Ramos (cell line): ENCODE data around the gene MPZ.
"Not testable (repeated sequence)": the region's sequence is repeated elsewhere in the genome, so short reads cannot be mapped to it uniquely, and the experiment has no call there.

ENCODE experiments used
- in situ Hi-C: fragments of 300-500 bp; cut with MboI; formaldehyde crosslinking; loops from one replicate; pipeline ENCODE4 v1.14.3; 2022; ENCODE audit warnings: low sequenced_read_pairs; ENCODE audit not compliant: unreplicated experiment

Gene MPZ

DNA sequence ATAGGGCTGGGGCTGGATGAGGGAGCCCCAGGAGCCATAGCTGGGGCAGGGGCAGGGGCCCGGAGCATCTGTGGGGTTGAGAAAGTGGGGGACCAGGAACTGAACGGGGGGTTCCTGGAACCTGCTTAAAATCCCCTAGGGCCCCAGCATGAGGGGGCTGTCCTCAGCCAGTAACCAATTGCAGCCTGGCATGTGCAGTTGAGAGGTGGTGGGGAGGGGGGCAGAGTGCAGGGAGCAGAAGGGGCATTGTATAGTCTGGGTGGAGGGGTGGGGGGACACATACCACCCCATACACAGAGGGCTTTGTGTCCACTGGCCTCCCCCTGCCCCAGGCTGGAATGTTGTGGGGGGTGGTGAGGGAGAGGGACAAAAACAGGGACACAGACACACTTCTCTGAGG is at the start of gene MPZ:
MPZ (minus strand) TSS at position 101 of the 400 bp plus-strand sequence; CDS start at position 38, 63 bp downstream.
- in situ Hi-C loops = no loop called here

DNA sequence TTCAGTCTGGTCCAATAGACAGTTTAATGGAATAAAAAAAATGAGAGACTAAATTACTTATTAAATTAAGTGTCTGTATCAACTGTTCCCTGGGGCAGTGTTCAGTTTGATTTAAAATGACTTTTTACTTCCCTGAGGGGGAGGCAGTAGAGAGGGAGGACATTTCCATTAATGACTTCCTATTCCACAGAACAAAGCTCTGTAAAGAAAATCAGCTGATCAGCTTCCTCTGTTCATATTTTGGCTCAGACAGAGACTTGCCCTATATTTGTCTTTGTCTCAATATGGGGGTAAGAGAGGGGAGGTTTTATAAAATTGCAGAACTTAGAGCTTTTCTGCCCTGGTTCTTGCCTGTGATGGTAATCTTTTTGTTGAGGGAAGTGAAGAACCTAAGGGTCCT is 49.5 kb upstream of the MPZ start:
- in situ Hi-C loops = no loop called here

DNA sequence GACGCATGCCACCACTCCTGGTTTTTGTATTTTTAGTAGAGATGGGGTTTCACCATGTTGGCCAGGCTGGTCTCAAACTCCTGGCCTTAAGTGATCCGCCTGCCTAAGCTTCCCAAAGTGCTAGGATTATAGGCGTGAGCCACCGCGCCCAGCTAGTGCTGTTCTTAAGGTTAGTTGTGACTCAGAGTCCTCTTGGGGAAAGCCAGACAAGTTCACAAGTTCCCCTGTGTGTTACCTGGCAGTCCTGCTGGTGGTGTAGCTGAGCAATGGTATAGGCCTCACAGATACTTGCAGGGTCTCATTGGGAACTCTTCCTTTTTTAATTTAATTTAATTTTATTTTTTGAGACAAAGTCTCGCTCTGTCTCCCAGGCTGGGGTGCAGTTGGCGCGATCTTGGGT is 47.3 kb upstream of the MPZ start:
- in situ Hi-C loops = no loop called here

DNA sequence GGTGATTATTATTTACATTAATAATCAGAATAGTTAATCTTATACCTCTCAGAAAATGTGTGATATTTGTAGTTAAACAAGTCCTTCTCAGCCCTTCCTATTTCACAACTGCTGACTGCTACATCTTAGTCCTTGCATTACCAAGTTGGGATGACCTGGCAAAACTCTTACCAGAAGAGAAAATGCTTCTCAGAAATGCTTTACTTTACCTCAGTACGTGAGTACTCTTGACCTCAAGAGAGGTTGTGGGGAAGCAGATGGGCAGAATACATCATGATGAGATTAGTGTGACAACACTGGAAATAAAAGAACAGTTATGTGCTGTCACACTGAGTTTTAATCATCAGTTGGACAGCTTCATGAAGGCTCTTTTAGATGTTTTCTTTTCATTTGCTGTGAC is 41.7 kb upstream of the MPZ start:
- in situ Hi-C loops = no loop called here

DNA sequence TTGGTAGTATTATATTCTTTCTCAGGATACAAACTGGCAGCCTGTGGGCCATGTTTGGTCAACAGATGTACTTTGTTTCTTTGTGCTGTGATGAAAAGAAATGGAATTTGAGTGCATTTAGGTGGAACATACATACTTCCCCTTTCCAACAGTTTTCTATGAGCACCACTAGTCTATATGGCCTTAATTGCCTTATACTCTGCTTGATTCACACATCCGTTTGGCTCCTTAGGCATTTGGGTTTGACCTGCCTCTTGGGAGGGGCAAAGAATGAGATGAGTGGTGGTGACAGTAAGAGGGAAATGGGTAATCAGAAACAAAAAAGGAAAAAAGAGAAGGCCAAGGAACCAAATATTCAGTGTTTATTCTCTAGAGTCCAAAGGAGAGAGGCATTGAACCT is 40.9 kb upstream of the MPZ start:
- in situ Hi-C loops = no loop called here

DNA sequence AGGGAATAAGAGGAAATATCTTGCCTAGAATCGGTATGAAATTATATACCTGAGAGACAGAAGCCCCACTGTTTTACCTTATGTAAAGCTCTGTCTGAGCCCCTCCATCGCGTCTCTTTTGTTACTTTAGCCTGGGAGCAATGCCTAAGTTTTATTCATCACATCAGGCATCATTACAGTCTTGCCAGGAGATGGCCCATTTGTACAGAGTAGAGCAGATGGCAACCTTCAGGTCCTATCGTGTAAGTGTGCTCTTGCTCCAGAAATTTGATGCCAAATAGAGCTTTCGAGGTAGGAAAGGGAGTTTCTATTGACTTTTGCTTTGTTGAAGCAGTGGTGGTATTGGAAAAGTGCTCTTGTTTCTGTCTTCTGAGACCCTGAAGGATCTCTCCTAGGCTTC is 33.1 kb upstream of the MPZ start:
- in situ Hi-C loops = no loop called here

DNA sequence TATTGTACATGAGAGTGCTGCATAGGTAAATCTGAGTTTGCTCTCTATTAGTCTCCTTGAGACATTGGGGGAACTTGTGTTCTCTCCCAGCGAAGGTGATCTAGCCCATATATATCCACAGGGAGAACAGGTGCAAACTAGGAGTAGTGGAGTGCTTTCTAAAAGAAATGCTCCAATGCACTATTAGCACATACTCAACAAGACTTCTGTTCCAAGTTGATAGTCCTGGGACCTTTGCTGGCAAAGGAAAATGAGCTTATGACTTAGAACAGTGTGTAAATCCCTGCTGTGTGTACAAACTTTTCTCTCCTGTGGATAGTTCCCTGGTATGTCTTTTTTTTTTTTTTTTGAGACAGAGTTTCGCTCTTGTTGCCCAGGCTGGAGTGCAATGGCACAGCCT is 32.4 kb upstream of the MPZ start:
- in situ Hi-C loops = no loop called here

DNA sequence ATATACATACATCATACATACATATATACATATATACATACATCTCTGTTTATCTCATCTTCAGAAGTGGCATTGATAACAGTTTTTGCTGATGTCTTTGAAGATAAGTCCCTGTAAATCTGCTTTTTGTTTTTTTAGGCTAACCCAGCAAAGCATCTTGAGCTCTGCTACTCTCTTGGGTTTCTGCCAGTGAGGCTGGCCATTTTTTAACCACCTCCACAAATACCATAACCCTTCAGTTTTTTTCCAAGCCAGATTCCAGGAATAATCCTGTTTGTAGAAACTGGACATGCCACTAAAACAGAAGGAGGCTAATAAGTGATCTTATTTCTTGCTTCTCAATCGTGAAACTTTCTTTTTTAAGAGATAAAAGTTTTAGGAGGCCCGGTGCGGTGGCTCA is 26.0 kb upstream of the MPZ start:
- in situ Hi-C loops = no loop called here

DNA sequence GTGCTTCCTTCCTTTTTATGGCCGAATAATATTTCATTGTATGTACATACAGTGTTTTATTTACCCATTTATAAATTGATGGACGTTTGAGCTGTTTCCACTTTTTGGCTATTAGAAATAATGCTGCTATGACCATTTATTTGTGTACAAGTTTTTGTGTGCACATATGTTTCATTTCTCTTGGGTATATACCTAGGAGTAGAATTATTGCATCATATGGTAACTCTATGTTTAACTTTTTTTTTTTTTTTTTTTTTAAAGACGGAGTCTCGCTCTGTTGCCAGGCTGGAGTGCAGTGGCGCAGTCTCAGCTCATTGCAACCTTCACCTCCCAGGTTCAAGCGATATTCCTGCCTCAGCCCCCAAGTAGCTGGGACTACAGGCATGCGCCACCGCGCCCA is 23.4 kb upstream of the MPZ start:
- in situ Hi-C loops = no loop called here

DNA sequence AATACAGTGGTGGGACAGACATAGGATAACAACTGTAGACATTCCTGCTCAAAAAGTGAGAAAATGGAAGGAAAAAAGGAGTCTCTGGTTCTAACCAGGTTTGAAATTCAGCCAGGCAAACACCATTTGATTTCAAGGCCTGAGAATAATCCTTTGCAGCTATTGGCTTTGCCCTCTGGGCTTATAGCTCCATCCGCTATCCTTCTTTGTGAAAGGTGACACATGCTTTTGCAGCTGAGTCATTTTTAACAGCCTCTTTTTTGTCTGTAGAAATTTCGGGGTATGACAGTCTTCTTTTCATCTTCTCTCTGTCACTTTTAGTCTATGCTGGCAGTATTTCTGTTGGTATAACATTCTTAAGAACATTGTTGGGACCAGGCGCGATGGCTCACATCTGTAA is 20.6 kb upstream of the MPZ start:
- in situ Hi-C loops = no loop called here

DNA sequence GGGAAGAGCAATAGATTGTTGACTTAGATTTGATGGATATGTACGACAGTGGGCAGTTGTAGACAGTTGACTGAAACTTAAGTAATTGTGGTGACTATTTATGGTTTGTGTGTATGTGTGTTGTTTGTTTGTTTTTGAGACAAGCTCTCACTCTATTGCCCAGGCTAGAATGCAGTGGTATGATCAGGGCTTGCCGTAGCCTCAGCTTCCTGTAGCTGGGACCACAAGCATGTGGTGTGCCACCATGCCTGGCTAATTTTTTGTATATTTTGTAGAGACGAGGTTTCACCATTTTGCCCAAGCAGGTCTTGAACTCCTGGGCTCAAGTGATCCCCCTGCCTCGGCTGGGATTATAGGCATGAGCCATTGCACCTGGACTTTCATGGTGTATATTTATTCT is 14.3 kb upstream of the MPZ start:
- in situ Hi-C loops = no loop called here

DNA sequence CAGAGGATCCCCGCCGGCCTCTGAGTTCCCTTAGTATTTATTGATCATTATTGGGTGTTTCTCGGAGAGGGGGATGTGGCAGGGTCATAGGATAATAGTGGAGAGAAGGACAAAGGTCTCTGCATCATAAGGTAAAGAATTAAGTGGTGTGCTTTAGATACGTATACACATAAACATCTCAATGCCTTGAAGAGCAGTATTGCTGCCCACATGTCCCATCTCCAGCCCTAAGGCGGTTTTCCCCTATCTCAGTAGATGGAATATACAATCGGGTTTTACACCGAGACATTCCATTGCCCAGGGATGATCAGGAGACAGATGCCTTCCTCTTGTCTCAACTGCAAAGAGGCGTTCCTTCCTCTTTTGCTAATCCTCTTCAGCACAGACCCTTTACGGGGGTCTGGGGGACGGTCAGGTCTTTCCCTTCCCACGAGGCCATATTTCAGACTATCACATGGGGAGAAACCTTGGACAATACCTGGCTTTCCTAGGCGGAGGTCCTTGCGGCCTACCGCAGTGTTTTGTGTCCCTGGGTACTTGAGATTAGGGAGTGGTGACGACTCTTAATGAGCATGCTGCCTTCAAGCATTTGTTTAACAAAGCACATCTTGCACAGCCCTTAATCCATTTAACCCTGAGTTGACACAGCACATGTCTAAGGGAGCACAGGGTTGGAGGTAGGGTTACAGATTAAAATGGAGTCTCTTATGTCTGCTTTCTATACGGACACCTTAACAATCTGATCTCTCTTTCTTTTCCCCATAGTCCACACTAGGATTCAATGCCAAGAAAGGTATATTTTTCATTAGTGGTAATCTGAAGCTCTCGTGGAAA is 6.3 kb upstream of the MPZ start:
- in situ Hi-C loops = not testable (repeated sequence)

DNA sequence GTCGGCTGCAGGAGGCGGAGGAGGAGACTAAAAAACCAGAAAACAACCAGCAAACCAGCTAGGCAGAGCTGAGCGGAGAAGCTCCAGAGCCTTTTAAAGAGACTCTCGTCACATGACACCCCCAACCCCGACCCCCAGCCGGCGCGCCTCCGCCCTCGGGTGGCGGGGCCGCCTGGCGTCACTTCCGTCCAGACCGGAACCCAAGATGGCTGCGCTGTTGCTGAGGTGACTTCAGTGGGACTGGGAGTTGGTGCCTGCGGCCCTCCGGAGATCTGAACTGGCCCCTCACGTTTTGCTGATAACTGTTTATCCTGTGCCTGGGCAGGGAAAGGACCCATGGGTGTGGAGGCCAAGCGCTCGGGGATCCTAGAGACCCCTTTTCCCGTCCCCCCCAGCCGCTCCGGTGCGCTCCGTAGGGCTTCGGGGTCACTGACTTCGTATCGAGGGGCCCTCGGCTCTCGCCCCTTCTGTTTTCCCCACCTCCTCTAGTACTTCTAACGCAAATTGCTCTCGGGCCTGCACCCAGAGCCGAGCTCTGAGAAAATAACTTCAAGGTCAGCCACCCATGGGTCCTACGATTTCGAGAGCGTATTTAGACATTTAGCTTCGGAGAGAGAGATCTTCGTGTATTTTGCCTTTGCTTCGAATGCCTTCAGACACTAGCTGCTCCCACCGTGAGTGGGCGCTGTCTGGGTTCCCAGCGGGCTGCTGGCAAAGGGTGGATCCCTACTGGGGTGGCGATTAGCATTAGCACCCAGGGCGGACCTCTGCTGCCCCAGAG is 4.6 kb upstream of the MPZ start, which contains the start of gene SDHC:
SDHC (plus strand) TSS at position 181 of the 781 bp plus-strand sequence; CDS start at position 206, 25 bp downstream.
- in situ Hi-C loops = no loop called here

DNA sequence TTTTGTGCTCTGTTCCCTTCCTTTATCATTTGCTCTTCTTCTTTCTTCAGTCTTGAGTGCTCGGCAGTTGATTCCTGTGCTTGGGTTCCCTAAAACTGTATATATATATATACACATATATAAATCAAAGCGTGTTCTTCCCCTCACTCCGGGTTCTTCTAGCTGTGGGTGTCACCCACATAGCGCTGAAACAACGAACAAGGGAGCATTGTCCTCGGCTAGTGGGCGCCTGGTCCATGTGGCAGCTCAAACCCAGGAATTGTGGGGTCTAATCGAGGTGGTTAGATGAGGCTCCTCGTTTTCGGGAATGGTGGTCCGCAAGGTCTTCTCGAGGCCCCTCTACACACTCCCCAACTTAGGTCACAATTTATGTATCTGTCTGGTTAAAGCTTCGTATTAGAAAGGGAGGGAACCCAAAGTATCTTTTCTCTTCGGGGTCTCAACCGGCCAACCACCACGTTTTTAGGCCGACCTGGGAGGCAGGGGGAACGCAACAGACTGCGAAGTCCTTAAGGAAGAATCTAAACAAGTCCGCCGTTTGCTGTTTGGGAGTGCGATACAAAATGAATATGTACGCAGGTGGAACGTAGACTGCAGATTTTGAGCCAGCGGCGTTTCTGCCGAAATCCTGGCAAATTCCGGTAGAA is 3.9 kb upstream of the MPZ start:
- in situ Hi-C loops = no loop called here

DNA sequence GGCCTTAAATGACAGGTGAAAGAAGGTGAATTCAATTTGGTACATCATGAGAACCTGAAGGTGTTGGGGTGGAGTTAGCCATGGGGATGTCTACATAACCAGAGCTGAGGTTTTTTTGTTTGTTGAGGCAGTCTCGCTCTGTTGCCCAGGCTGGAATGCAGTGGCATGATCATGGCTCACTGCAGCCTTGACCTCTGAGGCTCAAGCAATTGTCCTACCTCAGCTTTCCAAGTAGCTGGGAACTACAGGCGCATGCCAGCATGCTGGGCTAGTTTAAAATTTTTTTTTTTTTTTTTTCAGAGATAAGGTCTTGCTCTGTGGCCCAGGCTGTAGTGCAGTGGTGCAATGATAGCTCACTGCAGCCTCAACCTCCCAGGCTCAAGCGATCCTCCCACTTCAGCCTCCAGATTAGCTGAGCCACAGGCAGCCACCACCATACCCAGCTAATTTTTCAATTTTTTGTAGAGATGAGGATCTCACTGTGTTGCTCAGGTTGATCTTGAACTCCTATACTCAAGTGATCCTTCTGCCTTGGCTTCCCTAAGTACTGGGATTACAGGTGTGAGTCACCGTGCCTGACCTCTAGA is 1.9 kb upstream of the MPZ start:
- in situ Hi-C loops = no loop called here

DNA sequence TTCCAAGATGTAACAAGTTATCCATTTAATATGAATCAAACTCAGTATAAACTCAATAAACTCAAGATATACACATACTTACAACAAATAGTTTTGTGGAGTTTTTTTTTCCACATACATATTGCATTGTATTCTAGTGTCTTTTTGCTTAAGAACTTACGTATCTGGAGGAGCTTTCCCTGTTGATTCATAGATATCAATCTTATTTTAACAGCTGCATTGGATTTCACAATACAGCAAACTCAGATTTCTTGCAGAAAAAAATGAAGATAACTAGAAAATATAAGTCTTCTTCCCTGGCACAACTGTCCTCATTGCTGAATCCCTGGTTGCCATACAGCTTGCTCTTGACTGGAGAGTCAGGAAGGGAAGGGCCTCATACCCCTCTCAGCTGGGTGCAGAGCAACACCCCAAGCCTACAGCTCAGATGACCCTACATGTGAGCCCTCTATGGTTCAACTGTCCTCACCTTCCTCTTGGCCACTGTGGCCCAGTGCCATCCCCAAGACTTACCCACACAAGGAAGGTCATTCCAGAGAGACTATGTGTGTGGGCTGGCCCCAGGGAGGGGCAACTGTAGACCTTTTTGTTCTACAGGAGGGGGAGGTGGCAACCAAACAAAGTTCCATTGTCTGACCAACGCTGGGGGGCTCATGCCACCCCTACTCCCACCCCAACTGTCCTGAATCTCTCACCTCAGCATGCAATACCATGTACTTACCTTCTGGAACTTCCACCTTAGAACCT is 1.7 kb downstream of the MPZ start:
- in situ Hi-C loops = no loop called here

DNA sequence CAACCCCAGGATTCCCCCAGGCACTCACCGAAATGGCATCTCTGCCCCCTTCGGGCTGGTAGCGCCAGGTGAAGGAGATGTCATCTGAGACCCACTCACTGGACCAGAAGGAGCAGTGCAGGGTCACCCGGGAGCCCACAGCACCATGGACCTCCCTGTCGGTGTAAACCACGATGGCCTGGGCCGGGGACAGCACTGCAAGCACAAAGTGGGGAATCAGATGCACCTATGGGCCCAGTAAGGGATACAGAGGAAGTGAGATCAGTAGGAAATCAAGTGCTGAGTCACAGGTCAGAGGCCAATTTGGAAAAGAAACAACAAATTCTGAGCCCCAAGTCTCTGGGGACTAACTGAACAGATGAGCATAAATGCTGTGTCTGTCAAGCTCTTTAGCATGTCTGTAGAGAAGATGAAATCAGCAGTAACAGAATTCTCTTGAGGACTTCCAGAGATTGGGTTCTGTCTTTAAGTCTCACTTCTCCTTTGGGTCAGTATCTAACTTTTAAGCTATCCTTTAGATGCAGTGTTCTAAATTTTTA is 2.5 kb downstream of the MPZ start:
- in situ Hi-C loops = no loop called here

DNA sequence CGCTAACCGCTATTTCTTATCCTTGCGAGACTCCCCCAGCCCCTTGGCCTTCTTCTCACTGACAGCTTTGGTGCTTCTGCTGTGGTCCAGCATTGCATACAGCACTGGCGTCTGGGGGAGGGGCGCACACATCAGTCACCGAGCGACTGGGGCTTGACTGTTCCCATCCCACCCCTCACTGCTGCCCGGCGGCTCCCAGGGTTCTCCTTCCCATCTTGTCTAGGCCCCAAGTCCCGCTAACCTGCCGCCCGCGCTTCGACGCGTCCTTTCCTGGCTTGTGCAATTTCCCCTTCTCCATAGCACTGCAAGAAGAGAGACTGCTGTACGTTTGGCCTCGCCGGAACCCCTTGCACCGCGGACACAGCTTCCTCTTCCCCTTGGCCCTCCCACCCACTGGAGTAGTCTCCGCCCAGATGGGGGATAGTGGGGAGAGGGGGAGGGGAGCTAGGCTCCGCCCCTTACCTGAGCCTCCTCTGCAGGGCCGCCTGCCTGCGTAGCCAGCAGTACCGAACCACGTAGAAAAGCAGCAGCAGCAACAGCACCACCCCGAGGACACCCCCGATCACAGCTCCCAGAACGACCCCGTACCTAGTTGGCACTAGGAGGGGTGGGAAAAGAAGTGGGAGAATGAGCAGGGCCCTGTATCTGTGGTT is 3.8 kb downstream of the MPZ start:
- in situ Hi-C loops = no loop called here
